Breast epithelium (tissue), 4 donors: ENCODE measurements around the gene SUN3. TPM values are rescaled to one million over a fixed set of nuclear protein-coding genes. Genes with fewer than 3 reads are reported as not detected.
A peak's percentile ranks its signal among the peaks of the same experiment; 100 is the strongest.

Experiments used
- DNase-seq, 2 donors: peaks; one replicate each; pipeline ENCODE4 v3.0.0-alpha.2; 2019; ENCODE audit warnings: low spot score in 2 of 2
- H3K27ac ChIP-seq, 2 donors: fragments of 200-600 bp; sonication (generic) in 1 of 2; one replicate each; pipeline ENCODE4 v1.5.1; 2016 to 2019; ENCODE audit warnings: mild to moderate bottlenecking in 1 of 2
- H3K27me3 ChIP-seq, 2 donors: fragments of 200-600 bp; sonication (generic) in 1 of 2; one replicate each; pipeline versions ENCODE4 v1.5.1 to v1.6.0; 2017 to 2019; ENCODE audit warnings: control low read depth in 1 of 2, mild to moderate bottlenecking in 1 of 2
- H3K36me3 ChIP-seq: fragments of 200-600 bp; one replicate; pipeline ENCODE4 v1.5.1; 2019
- H3K4me1 ChIP-seq, 2 donors: fragments of 200-600 bp; sonication (generic); one replicate each; pipeline ENCODE4 v1.5.1; 2016 to 2019; ENCODE audit warnings: control low read depth in 1 of 2
- H3K4me3 ChIP-seq, 3 donors: fragments of 200-600 bp; sonication (generic); 1 replicate in 2 of 3; 2 replicates in 1 of 3; pipeline ENCODE4 v1.5.1; 2016 to 2019; ENCODE audit warnings: mild to moderate bottlenecking in 3 of 3, moderate library complexity in 2 of 3
- H3K9me3 ChIP-seq, 2 donors: fragments of 200-600 bp; sonication (generic) in 1 of 2; one replicate each; pipeline ENCODE4 v1.5.1; 2016 to 2019; ENCODE audit warnings: control low read depth in 1 of 2
- POLR2A ChIP-seq: fragments of 450-650 bp; IDR thresholded peaks from one replicate; pipeline ENCODE4 v1.6.1; 2016; ENCODE audit warnings: antibody characterized with exemption, mild to moderate bottlenecking, moderate library complexity
- POLR2AphosphoS5 ChIP-seq, 3 donors: sonication (generic); formaldehyde crosslinking; IDR thresholded peaks; one replicate each; pipeline ENCODE4 v1.6.1; 2017; ENCODE audit warnings: antibody characterized with exemption in 3 of 3
- intact Hi-C: fragments of 100-400 bp; cut with DNase I; formaldehyde crosslinking; loops from one replicate; pipeline ENCODE4 v1.15.1; 2023; ENCODE audit warnings: low total_unique reads
- total RNA-seq, 3 donors: library from RNA; depleted of rRNA; stranded (reverse); fragments of >200 nt; gene quantifications; one replicate each; pipeline ENCODE4 v1.1.0, GENCODE V29; 2016
- TF ChIP-seq, protein P1 (sequence below), 3 donors: fragments of 450-650 bp; IDR thresholded peaks; one replicate each; pipeline ENCODE4 v1.5.1; 2016 to 2017; ENCODE audit warnings: antibody characterized with exemption in 3 of 3, mild to moderate bottlenecking in 3 of 3, moderate library complexity in 3 of 3

Gene SUN3
- total RNA-seq, 3 donors from 2014 or later: not detected

DNA sequence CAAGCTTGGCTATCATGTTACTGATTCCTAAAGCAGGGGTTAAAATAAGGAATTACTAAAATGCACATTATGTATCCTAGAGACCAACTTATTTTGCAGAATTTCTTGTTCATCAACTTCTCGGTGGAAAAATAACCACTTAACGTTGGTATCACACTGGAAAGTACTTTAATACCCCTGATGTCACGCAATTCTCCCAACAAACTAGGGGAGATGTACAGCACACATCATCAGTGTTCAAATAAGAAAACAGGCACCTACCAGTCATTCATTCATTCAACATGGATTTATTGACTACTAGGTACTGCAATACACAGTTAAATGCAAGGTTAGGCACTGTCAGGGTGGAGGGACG, 50.1 kb downstream of the SUN3 start:
- peak overlapping the region; percentile 59 to 77 (median 75) for H3K4me3 ChIP-seq
- H3K36me3 ChIP-seq: no peaks in the 10 kb centered on the region
- intact Hi-C loops: no loop called here
- TF ChIP-seq POLR2A: no peak
- no peak for TF ChIP-seq POLR2AphosphoS5 (IDR thresholded peaks at IDR 0.05)
- TF ChIP-seq, protein P1, sequence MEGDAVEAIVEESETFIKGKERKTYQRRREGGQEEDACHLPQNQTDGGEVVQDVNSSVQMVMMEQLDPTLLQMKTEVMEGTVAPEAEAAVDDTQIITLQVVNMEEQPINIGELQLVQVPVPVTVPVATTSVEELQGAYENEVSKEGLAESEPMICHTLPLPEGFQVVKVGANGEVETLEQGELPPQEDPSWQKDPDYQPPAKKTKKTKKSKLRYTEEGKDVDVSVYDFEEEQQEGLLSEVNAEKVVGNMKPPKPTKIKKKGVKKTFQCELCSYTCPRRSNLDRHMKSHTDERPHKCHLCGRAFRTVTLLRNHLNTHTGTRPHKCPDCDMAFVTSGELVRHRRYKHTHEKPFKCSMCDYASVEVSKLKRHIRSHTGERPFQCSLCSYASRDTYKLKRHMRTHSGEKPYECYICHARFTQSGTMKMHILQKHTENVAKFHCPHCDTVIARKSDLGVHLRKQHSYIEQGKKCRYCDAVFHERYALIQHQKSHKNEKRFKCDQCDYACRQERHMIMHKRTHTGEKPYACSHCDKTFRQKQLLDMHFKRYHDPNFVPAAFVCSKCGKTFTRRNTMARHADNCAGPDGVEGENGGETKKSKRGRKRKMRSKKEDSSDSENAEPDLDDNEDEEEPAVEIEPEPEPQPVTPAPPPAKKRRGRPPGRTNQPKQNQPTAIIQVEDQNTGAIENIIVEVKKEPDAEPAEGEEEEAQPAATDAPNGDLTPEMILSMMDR (IDR thresholded peaks at IDR 0.05): no peak
- H3K27me3 ChIP-seq: no peaks in the 10 kb centered on the region
- H3K4me1 ChIP-seq: peaks cover 0 to 6% of the 10 kb centered on the region in 2 donors
- no peak for DNase-seq
- peak overlapping the region; percentile 90 to 93 for H3K27ac ChIP-seq
- H3K9me3 ChIP-seq: no peaks in the 10 kb centered on the region

DNA sequence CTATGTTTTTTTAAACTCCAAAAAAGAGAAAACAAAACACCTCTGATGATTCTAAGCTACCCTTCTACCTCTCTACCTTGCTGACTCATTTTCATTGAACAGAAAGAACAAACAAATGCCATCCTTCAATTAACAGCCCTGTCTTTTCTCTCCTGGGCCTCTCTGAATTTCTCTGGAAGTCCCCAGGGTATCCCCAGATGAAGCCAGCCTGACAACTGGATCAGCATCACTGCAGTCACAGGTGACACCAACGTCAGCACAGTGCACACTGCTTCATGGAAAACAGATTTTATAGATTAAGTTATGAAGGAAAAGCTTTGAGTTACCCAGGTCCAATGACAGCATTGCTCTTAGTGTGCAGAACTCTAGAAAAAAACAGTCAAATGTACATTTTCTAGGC, 55.2 kb downstream of the SUN3 start:
- Histone ChIP-seq H3K9me3 (no peaks in the 10 kb centered on the region), H3K36me3 (no peaks in the 10 kb centered on the region), H3K4me3 (no peak overlapping the region), H3K27me3 (no peaks in the 10 kb centered on the region), H3K4me1 (peaks cover 0 to 4% of the 10 kb centered on the region in 2 donors), H3K27ac (no peak overlapping the region)
- intact Hi-C loops: no loop called here
- TF ChIP-seq, protein P1 (IDR thresholded peaks at IDR 0.05): no peak
- TF ChIP-seq POLR2AphosphoS5 (IDR thresholded peaks at IDR 0.05): no peak
- DNase-seq: no peak

DNA sequence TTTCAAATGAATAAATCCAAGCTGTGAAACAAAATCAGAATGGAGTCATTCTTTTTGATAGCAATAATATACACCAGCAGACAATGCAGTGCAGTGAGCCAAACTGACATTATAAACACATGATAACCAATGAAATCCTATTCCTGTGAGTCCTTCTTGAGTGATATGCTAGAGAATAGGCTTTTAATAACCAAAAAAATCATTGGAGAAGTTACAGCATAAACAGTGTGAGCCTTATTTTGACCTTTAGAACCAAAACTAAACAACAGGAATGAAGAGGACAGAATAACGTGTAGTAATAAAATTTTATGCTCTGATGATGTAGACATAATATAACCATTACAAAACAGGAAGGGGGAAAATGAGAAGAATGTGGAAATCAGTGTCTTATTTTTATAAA, 58.1 kb downstream of the SUN3 start:
- TF ChIP-seq POLR2A (no peak), POLR2AphosphoS5 (IDR thresholded peaks at IDR 0.05) (no peak)
- TF ChIP-seq, protein P1 (IDR thresholded peaks at IDR 0.05): no peak
- no peaks in the 10 kb centered on the region for H3K4me1 ChIP-seq
- H3K27me3 ChIP-seq: no peaks in the 10 kb centered on the region
- peak overlapping the region in 1 of 2 donors; percentile 25 for H3K27ac ChIP-seq
- H3K4me3 ChIP-seq: no peak overlapping the region
- no peaks in the 10 kb centered on the region for H3K9me3 ChIP-seq
- DNase-seq: no peak
- H3K36me3 ChIP-seq: peaks cover 8% of the 10 kb centered on the region
- intact Hi-C loops: no loop called here

- intact Hi-C loops: no loop called here
- H3K36me3 ChIP-seq: peaks cover 23% of the 10 kb centered on the region
- no peaks in the 10 kb centered on the region for H3K9me3 ChIP-seq
- no peak overlapping the region for H3K27ac ChIP-seq
- H3K4me1 ChIP-seq: no peaks in the 10 kb centered on the region
- no peaks in the 10 kb centered on the region for H3K27me3 ChIP-seq
- TF ChIP-seq POLR2AphosphoS5 (IDR thresholded peaks at IDR 0.05) (no peak), POLR2A (no peak)
- TF ChIP-seq, protein P1 (IDR thresholded peaks at IDR 0.05): peak; percentile 44 to 67 (median 60)
- no peak for DNase-seq
- H3K4me3 ChIP-seq: no peak overlapping the region
These were observed 59.8 kb downstream of the SUN3 start for GRCh38 chr7:47968847-47969774.

- peaks cover 23% of the 10 kb centered on the region for H3K36me3 ChIP-seq
- TF ChIP-seq, protein P1 (IDR thresholded peaks at IDR 0.05): no peak
- TF ChIP-seq POLR2A: no peak
- TF ChIP-seq POLR2AphosphoS5 (IDR thresholded peaks at IDR 0.05): no peak
- intact Hi-C loops: no loop called here
- no peaks in the 10 kb centered on the region for H3K9me3 ChIP-seq
- no peak for DNase-seq
- H3K27me3 ChIP-seq: no peaks in the 10 kb centered on the region
- no peak overlapping the region for H3K4me3 ChIP-seq
- no peaks in the 10 kb centered on the region for H3K4me1 ChIP-seq
- no peak overlapping the region for H3K27ac ChIP-seq
These were observed 61.2 kb downstream of the SUN3 start for GRCh38 chr7:47967708-47968107.
